Measurements from ENCODE around the gene ELF5. TPM values are rescaled to one million over a fixed set of nuclear protein-coding genes. Genes with fewer than 3 reads are reported as not detected.

ELF5 gene
- total RNA-seq, 1 experiment from 2014 or later, result 0.06 TPM

Other genes starting within 250 kb of the ELF5 start
- 1.3 and 1.5 TPM in 2 replicates for gene ABTB2, start 155.8 kb downstream of the ELF5 start, total RNA-seq (2014; rRNA removed)
- 46.0 and 54.5 TPM in 2 replicates for gene CAT, start 74.9 kb downstream of the ELF5 start, total RNA-seq (2014; rRNA removed)
- not detected in 2 replicates for gene EHF, start 107.3 kb upstream of the ELF5 start, total RNA-seq (2014; rRNA removed)

All from LHCN-M2 (cell line).